ENCODE data around the gene NKX2-2.
A peak's percentile ranks its signal among the peaks of the same experiment; 100 is the strongest.

The NKX2-2 gene

DNA sequence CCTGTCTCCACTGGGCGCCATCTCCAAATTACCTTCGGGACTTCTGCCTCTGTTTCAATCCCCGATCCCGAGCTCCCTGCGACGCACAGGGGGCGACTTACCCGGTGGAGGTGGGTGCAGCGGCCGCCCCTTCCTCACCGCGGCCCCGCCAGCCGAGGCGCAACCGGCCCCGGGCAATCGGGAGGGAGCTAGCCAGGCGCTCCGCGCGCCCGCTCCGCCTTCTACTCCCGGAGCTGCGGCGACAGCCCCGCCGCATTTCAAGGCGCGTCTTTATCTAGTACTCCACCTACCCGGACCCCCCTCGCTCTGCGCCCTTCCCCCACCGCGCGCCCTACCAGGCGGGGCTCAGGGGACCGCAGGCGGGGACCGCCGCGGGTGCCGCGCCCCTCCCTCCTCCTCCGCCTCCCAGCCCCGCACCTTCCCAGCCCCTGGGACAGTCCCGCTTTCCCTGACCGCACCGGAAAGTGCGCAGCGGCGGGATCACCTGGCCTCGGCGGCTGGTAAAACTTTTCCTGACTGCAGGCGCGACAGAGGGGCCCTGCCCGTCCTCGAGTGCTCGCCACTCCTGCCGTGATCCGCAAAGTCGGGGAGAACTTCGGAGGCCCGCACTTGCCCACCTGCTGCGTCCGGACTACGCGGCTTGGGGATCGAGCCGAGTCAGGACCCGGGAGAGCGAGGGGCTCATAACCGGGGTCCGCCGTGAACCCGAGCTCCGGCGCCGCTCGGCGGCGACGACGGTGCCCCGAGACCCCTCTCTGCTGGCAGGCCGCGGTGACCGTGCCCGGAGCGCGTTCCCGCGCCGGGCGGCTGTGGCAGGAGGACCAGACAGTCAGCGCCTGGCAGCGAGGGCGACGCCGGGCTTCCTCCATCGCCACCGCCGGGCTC is 8.0 kb upstream of the NKX2-2 start (continued):
- TF ChIP-seq ZIC2 (tag by site-specific recombination; IDR thresholded peaks at IDR 0.05) (peak; percentile 79; the same call in 1 of the 2 replicates), ZNF449 (tag by site-specific recombination; IDR thresholded peaks at IDR 0.05) (peak; percentile 66), KLF9 (tag by site-specific recombination; IDR thresholded peaks at IDR 0.05; ENCODE audit: low read depth) (peak; percentile 39; the same call in 1 of the 2 replicates), ZBTB6 (tag by site-specific recombination; IDR thresholded peaks at IDR 0.05) (no peak), ZNF423 (tag by site-specific recombination; IDR thresholded peaks at IDR 0.05) (peak; percentile 76), SP3 (tag by site-specific recombination; IDR thresholded peaks at IDR 0.05) (peak; percentile 79)
- TF ChIP-seq, protein P1, sequence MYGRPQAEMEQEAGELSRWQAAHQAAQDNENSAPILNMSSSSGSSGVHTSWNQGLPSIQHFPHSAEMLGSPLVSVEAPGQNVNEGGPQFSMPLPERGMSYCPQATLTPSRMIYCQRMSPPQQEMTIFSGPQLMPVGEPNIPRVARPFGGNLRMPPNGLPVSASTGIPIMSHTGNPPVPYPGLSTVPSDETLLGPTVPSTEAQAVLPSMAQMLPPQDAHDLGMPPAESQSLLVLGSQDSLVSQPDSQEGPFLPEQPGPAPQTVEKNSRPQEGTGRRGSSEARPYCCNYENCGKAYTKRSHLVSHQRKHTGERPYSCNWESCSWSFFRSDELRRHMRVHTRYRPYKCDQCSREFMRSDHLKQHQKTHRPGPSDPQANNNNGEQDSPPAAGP (tag by site-specific recombination; IDR thresholded peaks at IDR 0.05), result peak; percentile 67; the same call in 1 of the 2 replicates
- TF ChIP-seq, protein P2, sequence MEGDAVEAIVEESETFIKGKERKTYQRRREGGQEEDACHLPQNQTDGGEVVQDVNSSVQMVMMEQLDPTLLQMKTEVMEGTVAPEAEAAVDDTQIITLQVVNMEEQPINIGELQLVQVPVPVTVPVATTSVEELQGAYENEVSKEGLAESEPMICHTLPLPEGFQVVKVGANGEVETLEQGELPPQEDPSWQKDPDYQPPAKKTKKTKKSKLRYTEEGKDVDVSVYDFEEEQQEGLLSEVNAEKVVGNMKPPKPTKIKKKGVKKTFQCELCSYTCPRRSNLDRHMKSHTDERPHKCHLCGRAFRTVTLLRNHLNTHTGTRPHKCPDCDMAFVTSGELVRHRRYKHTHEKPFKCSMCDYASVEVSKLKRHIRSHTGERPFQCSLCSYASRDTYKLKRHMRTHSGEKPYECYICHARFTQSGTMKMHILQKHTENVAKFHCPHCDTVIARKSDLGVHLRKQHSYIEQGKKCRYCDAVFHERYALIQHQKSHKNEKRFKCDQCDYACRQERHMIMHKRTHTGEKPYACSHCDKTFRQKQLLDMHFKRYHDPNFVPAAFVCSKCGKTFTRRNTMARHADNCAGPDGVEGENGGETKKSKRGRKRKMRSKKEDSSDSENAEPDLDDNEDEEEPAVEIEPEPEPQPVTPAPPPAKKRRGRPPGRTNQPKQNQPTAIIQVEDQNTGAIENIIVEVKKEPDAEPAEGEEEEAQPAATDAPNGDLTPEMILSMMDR (tag by site-specific recombination; IDR thresholded peaks at IDR 0.05), result no peak
- TF ChIP-seq, protein P3, sequence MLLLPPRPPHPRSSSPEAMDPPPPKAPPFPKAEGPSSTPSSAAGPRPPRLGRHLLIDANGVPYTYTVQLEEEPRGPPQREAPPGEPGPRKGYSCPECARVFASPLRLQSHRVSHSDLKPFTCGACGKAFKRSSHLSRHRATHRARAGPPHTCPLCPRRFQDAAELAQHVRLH (tag by site-specific recombination; IDR thresholded peaks at IDR 0.05), result no peak

- Histone ChIP-seq H3K4me3 (ENCODE audit: low read depth, low read length) (peak overlapping the region; percentile 50), H3K36me3 (ENCODE audit: control insufficient read depth in 2 of 2, insufficient read depth in 1 of 2, low read length in 2 of 2) (no peaks in the 10 kb centered on the region), H3K27ac (ENCODE audit: extremely low read depth, low read depth, low read length) (peak overlapping the region; percentile 72; the same call in 1 of the 2 replicates), H3K4me1 (ENCODE audit: control insufficient read depth, insufficient read depth, low read length) (peaks cover 3% of the 10 kb centered on the region; the same call in 1 of the 2 replicates), H3K9me3 (ENCODE audit: control insufficient read depth, insufficient read depth, low read depth, low read length) (no peaks in the 10 kb centered on the region)
- ChIA-PET CTCF (interaction anchor here (0.6 to 4.5 kb wide), 32 partner anchors 9 to 1317 kb away, joined by 3 to 49 read pairs (median 3); no protein-coding TSS in a partner anchor), POLR2A (interaction anchor here (0.6 kb wide), 1 partner anchor 1235 kb away, joined by 3 read pairs; no protein-coding TSS in a partner anchor)
- TF ChIP-seq IKZF3 (tag by site-specific recombination; IDR thresholded peaks at IDR 0.05) (no peak), ZIC2 (tag by site-specific recombination; IDR thresholded peaks at IDR 0.05) (no peak), ZNF76 (tag by site-specific recombination; IDR thresholded peaks at IDR 0.05; ENCODE audit: borderline replicate concordance, low read depth) (no peak), ZNF791 (tag by site-specific recombination; IDR thresholded peaks at IDR 0.05) (no peak), ZNF555 (tag by site-specific recombination; conservative IDR thresholded peaks at IDR 0.05) (no peak), ZNF423 (tag by site-specific recombination; IDR thresholded peaks at IDR 0.05) (peak; percentile 36; the same call in 1 of the 2 replicates), ZNF830 (tag by site-specific recombination; IDR thresholded peaks at IDR 0.05; ENCODE audit: low read depth) (no peak), ZNF660 (tag by site-specific recombination; IDR thresholded peaks at IDR 0.05) (no peak), ZNF664 (tag by site-specific recombination; IDR thresholded peaks at IDR 0.05) (no peak), ZNF449 (tag by site-specific recombination; IDR thresholded peaks at IDR 0.05) (no peak), GLIS2 (tag by site-specific recombination; IDR thresholded peaks at IDR 0.05) (peak; percentile 92), ZNF140 (tag by site-specific recombination; IDR thresholded peaks at IDR 0.05) (no peak), KLF1 (tag by site-specific recombination; IDR thresholded peaks at IDR 0.05) (no peak), ZNF112 (tag by site-specific recombination; IDR thresholded peaks at IDR 0.05) (no peak), ZNF585B (tag by site-specific recombination; IDR thresholded peaks at IDR 0.05) (no peak), KLF9 (tag by site-specific recombination; IDR thresholded peaks at IDR 0.05; ENCODE audit: low read depth) (no peak), ZNF677 (tag by site-specific recombination; IDR thresholded peaks at IDR 0.05) (no peak)
- TF ChIP-seq, protein P4, sequence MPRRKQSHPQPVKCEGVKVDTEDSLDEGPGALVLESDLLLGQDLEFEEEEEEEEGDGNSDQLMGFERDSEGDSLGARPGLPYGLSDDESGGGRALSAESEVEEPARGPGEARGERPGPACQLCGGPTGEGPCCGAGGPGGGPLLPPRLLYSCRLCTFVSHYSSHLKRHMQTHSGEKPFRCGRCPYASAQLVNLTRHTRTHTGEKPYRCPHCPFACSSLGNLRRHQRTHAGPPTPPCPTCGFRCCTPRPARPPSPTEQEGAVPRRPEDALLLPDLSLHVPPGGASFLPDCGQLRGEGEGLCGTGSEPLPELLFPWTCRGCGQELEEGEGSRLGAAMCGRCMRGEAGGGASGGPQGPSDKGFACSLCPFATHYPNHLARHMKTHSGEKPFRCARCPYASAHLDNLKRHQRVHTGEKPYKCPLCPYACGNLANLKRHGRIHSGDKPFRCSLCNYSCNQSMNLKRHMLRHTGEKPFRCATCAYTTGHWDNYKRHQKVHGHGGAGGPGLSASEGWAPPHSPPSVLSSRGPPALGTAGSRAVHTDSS (tag by site-specific recombination; IDR thresholded peaks at IDR 0.05), result no peak
Observed at GRCh38 chr20:21520702-21521595, 7.1 kb upstream of the NKX2-2 start.
